ENCODE results near the gene FUT4.

DNA sequence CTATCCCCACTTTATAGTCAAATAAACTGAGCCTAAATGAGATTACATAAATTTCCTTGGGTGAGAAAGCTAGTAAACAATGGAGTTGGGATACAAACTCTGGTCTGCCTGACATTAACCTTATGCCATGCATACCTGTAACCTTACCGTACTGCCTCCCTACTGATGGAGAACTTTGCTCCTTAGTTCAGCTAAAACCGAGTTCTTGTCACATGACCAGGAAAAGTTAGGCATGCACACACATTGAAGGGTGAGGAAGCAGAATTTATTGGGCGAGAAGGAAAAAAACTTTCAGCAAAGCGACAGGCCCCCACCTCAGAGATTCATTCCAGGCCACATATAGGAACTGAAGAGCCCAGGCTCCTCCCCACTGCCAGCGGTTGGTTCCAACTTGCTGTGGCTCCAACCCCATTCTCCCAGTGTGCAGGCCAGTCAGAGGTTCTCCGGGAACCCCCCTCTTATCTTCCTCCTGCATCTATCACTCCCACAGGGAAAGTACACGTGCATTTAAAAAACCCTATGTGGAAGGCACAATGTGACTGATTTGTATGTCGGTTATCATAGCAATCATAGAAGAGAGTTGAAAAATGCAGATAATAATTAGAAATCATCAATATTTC lies 20.2 kb downstream of the FUT4 start:
- TF ChIP-seq GATA2 (IDR thresholded peaks at IDR 0.05; ENCODE audit: low read depth, low read length), result no peak
- no peak for TF ChIP-seq GATA3 (IDR thresholded peaks at IDR 0.05; ENCODE audit: low read depth, low read length)

All from SH-SY5Y (cell line).